K562 (cell line): Measurements from ENCODE around the gene COPS4. TPM values are rescaled to one million over a fixed set of nuclear protein-coding genes. Genes with fewer than 3 reads are reported as not detected.

ENCODE experiments used
- CBX3 ChIP-seq, 2 experiments: IDR thresholded peaks; 1 replicate in 1 of 2; 2 replicates in 1 of 2; pipeline ENCODE4 v1.6.1; 2012; ENCODE audit warnings: inconsistent platforms in 2 of 2, low read length in 2 of 2, borderline replicate concordance in 1 of 2, control low read depth in 1 of 2
- CREB1 ChIP-seq, 2 experiments: sonication (generic) in 1 of 2; formaldehyde crosslinking in 1 of 2; IDR thresholded peaks; 2 replicates each; pipeline versions ENCODE4 v1.6.1 to v1.8.0; 2012 to 2022; ENCODE audit warnings: inconsistent platforms in 1 of 2, mild to moderate bottlenecking in 1 of 2, missing genetic modification reagents in 1 of 2, moderate library complexity in 1 of 2
- KHSRP ChIP-seq: fragments of 450-650 bp; IDR thresholded peaks from 2 replicates; pipeline ENCODE4 v1.6.1; 2017
- NFIX ChIP-seq: fragments of 250-450 bp; sonication (Bioruptor Pico); IDR thresholded peaks from 2 replicates; pipeline ENCODE4 v1.4.0; 2020; ENCODE audit warnings: low read depth, mild to moderate bottlenecking, moderate library complexity
- TFAM ChIP-seq: fragments of 250-450 bp; sonication (Bioruptor Pico); conservative IDR thresholded peaks from 2 replicates; pipeline ENCODE4 v1.5.0; 2021; ENCODE audit warnings: mild to moderate bottlenecking, moderate library complexity
- ZNF174 ChIP-seq: fragments of 250-450 bp; sonication (Bioruptor Pico); IDR thresholded peaks from 2 replicates; pipeline ENCODE4 v1.4.0; 2020; ENCODE audit warnings: mild to moderate bottlenecking
- ZNF717 ChIP-seq: fragments of 250-450 bp; sonication (Bioruptor Pico); IDR thresholded peaks from 2 replicates; pipeline ENCODE4 v1.5.0; 2021
- polyA plus RNA-seq, 8 experiments: library from polyadenylated mRNA; depleted of rRNA in 4 of 8; stranded (reverse) in 5 of 8; unstranded in 3 of 8; fragments of >200 nt; fragmentation: Nextera tagmentation in 2 of 8; fragmentation: Illumina TruSeq in 1 of 8; extraction: Ambion mirVana in 2 of 8; extraction: Trizol in 1 of 8; gene quantifications; 2 replicates each; pipeline versions ENCODE4 v1.2.1 to v1.2.3, GENCODE V29; 2011 to 2014; ENCODE audit warnings: inconsistent platforms in 1 of 8, missing spikeins in 1 of 8
- total RNA-seq, 7 experiments: library from RNA; depleted of rRNA in 6 of 7; stranded (reverse); fragments of >200 nt in 6 of 7; fragmentation: Illumina TruSeq in 2 of 7; extraction: Trizol in 2 of 7; gene quantifications; 2 replicates each; pipeline versions ENCODE4 v1.2.1 to v1.2.3, GENCODE V29; 2011 to 2021; ENCODE audit warnings: low replicate concordance in 1 of 7
- TF ChIP-seq, protein P1 (sequence below): fragments of 450-650 bp; IDR thresholded peaks from 2 replicates; pipeline ENCODE4 v1.6.1; 2016; ENCODE audit warnings: borderline replicate concordance
- TF ChIP-seq, protein P2 (sequence below): sonication (generic); formaldehyde crosslinking; IDR thresholded peaks from 2 replicates; pipeline ENCODE4 v1.8.1; 2023; ENCODE audit warnings: mild to moderate bottlenecking, missing genetic modification reagents

Gene COPS4
- total and polyA plus RNA-seq, 9 of the 15 experiments (the other 6 are each of a cell fraction or from before 2014, with no cell fraction given), result 44.7 to 180 (median 70.9) TPM

DNA sequence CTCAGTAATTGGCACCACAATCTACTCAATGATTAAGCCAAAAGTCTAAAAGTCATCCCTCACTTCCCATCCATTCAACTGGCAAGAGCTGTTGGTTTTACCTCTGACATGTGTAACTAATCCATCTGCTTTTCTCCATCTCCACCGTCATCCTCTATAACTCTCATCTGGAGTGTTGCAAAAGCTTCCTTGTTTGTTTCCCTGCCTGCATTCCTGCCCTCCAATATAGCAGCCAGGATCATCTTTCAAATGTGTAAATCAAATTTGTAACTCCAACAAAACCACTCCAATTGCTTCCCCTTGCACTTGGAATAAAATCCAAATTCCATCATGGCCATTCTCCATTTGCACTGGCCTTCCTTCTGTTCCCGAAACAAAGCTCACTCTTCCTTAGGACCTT lies 83.9 kb downstream of the COPS4 start (continued):
- TF ChIP-seq, protein P1, sequence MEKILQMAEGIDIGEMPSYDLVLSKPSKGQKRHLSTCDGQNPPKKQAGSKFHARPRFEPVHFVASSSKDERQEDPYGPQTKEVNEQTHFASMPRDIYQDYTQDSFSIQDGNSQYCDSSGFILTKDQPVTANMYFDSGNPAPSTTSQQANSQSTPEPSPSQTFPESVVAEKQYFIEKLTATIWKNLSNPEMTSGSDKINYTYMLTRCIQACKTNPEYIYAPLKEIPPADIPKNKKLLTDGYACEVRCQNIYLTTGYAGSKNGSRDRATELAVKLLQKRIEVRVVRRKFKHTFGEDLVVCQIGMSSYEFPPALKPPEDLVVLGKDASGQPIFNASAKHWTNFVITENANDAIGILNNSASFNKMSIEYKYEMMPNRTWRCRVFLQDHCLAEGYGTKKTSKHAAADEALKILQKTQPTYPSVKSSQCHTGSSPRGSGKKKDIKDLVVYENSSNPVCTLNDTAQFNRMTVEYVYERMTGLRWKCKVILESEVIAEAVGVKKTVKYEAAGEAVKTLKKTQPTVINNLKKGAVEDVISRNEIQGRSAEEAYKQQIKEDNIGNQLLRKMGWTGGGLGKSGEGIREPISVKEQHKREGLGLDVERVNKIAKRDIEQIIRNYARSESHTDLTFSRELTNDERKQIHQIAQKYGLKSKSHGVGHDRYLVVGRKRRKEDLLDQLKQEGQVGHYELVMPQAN, result no peak
- TF ChIP-seq CREB1 (IDR thresholded peaks at IDR 0.05) (no peak), CREB1 (CRISPR knock-in tag; IDR thresholded peaks at IDR 0.05) (no peak), ZNF174 (no peak), NFIX (CRISPR knock-in tag) (no peak), CBX3 (IDR thresholded peaks at IDR 0.05; ENCODE audit: borderline replicate concordance in 1 of 2, low read length in 2 of 2) (no peak), KHSRP (no peak), TFAM (CRISPR knock-in tag) (no peak), ZNF717 (CRISPR knock-in tag) (no peak)
- TF ChIP-seq, protein P2, sequence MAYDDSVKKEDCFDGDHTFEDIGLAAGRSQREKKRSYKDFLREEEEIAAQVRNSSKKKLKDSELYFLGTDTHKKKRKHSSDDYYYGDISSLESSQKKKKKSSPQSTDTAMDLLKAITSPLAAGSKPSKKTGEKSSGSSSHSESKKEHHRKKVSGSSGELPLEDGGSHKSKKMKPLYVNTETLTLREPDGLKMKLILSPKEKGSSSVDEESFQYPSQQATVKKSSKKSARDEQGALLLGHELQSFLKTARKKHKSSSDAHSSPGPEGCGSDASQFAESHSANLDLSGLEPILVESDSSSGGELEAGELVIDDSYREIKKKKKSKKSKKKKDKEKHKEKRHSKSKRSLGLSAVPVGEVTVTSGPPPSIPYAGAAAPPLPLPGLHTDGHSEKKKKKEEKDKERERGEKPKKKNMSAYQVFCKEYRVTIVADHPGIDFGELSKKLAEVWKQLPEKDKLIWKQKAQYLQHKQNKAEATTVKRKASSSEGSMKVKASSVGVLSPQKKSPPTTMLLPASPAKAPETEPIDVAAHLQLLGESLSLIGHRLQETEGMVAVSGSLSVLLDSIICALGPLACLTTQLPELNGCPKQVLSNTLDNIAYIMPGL (CRISPR knock-in tag), result no peak
